Measurements from ENCODE around the gene TENM4. TPM values are rescaled to one million over a fixed set of nuclear protein-coding genes. Genes with fewer than 3 reads are reported as not detected.

The TENM4 gene
- total RNA-seq, 1 donor from 2014 or later, result 43.2 TPM

GRCh38 chr11:78925387-78925786 lies 515.4 kb downstream of the TENM4 start:
- DNase-seq (ENCODE audit: low read depth, low spot score), result no peak
- H3K9me3 Mint-ChIP-seq, result no peaks in the 10 kb centered on the region
- H3K27me3 Mint-ChIP-seq (ENCODE audit: low read depth), result peaks cover 9% of the 10 kb centered on the region
- no peak overlapping the region for H3K27ac Mint-ChIP-seq (ENCODE audit: unreplicated experiment)
- H3K4me1 Mint-ChIP-seq, result peaks cover 22% of the 10 kb centered on the region
- H3K36me3 Mint-ChIP-seq (ENCODE audit: low read depth), result no peaks in the 10 kb centered on the region
- no peak for TF ChIP-seq CTCF (conservative IDR thresholded peaks at IDR 0.05)
- no peak overlapping the region for H3K4me3 Mint-ChIP-seq

- H3K27ac Mint-ChIP-seq (ENCODE audit: unreplicated experiment), result no peak overlapping the region
- no peaks in the 10 kb centered on the region for H3K9me3 Mint-ChIP-seq
- TF ChIP-seq CTCF (conservative IDR thresholded peaks at IDR 0.05), result no peak
- DNase-seq (ENCODE audit: low read depth, low spot score), result no peak
- no peak overlapping the region for H3K4me3 Mint-ChIP-seq
- peaks cover 4% of the 10 kb centered on the region for H3K27me3 Mint-ChIP-seq (ENCODE audit: low read depth)
- H3K4me1 Mint-ChIP-seq, result peaks cover 9% of the 10 kb centered on the region
- H3K36me3 Mint-ChIP-seq (ENCODE audit: low read depth), result no peaks in the 10 kb centered on the region
Measured at GRCh38 chr11:78922859-78923625, 517.8 kb downstream of the TENM4 start.

- no peak overlapping the region for H3K4me3 Mint-ChIP-seq
- no peak for DNase-seq (ENCODE audit: low read depth, low spot score)
- no peak overlapping the region for H3K27ac Mint-ChIP-seq (ENCODE audit: unreplicated experiment)
- no peaks in the 10 kb centered on the region for H3K9me3 Mint-ChIP-seq
- no peaks in the 10 kb centered on the region for H3K36me3 Mint-ChIP-seq (ENCODE audit: low read depth)
- peaks cover 9% of the 10 kb centered on the region for H3K4me1 Mint-ChIP-seq
- TF ChIP-seq CTCF (conservative IDR thresholded peaks at IDR 0.05), result no peak
- peaks cover 2% of the 10 kb centered on the region for H3K27me3 Mint-ChIP-seq (ENCODE audit: low read depth)
Measured at GRCh38 chr11:78921509-78921908, 519.3 kb downstream of the TENM4 start.

- no peaks in the 10 kb centered on the region for H3K9me3 Mint-ChIP-seq
- no peak for TF ChIP-seq CTCF (conservative IDR thresholded peaks at IDR 0.05)
- H3K4me3 Mint-ChIP-seq, result no peak overlapping the region
- H3K27me3 Mint-ChIP-seq (ENCODE audit: low read depth), result no peaks in the 10 kb centered on the region
- peaks cover 9% of the 10 kb centered on the region for H3K4me1 Mint-ChIP-seq
- H3K36me3 Mint-ChIP-seq (ENCODE audit: low read depth), result no peaks in the 10 kb centered on the region
- no peak for DNase-seq (ENCODE audit: low read depth, low spot score)
- peak overlapping the region; percentile 76 for H3K27ac Mint-ChIP-seq (ENCODE audit: unreplicated experiment)
Measured at GRCh38 chr11:78920329-78920728, 520.5 kb downstream of the TENM4 start.

- H3K4me3 Mint-ChIP-seq, result no peak overlapping the region
- no peak for TF ChIP-seq CTCF (conservative IDR thresholded peaks at IDR 0.05)
- no peak for DNase-seq (ENCODE audit: low read depth, low spot score)
- peaks cover 9% of the 10 kb centered on the region for H3K4me1 Mint-ChIP-seq
- no peaks in the 10 kb centered on the region for H3K9me3 Mint-ChIP-seq
- H3K36me3 Mint-ChIP-seq (ENCODE audit: low read depth), result no peaks in the 10 kb centered on the region
- H3K27ac Mint-ChIP-seq (ENCODE audit: unreplicated experiment), result no peak overlapping the region
- H3K27me3 Mint-ChIP-seq (ENCODE audit: low read depth), result peaks cover 2% of the 10 kb centered on the region
Measured at GRCh38 chr11:78916759-78917158, 524.1 kb downstream of the TENM4 start.
